Subcutaneous adipose tissue (tissue), 4 donors: Measurements from ENCODE around the gene UPK1B. TPM values are rescaled to one million over a fixed set of nuclear protein-coding genes. Genes with fewer than 3 reads are reported as not detected.

Experiments
- CTCF ChIP-seq: fragments of 450-650 bp; IDR thresholded peaks from one replicate; pipeline ENCODE4 v1.5.1; 2016; ENCODE audit warnings: low read depth, mild to moderate bottlenecking, control low read depth, antibody characterized with exemption, moderate library complexity
- total RNA-seq, 4 donors: library from RNA; depleted of rRNA; stranded (reverse); fragments of >200 nt; gene quantifications; one replicate each; pipeline ENCODE4 v1.1.0, GENCODE V29; 2016

Gene UPK1B
- total RNA-seq, 4 donors from 2014 or later: 0.65 TPM; not detected in 3

GRCh38 chr3:119205209-119205608, 31.8 kb downstream of the UPK1B start:
- no peak for TF ChIP-seq CTCF

DNA sequence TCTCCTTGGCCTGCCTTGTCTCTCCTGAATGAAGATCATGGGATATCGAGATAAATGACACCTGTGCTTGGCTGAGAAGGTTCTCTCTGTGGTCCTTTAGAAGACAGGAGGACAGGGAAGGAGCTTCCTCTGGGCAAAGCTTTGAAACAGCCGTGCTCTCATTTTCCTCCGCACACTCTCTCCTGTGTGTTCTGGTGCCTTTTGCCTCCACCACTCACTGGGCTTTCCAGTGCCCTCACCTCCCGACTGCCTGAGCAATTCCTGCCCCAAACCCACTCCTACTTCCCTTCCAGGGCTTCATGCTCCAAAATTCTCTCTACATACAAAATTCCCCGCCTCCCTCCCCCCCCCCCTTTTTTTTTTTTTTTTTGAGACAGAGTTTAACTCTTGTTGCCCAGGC, 32.3 kb downstream of the UPK1B start:
- TF ChIP-seq CTCF: no peak

GRCh38 chr3:119206611-119207511, 33.5 kb downstream of the UPK1B start:
- TF ChIP-seq CTCF: no peak

- no peak for TF ChIP-seq CTCF
Observed at GRCh38 chr3:119207512-119207875, 34.1 kb downstream of the UPK1B start.

- TF ChIP-seq CTCF: no peak
Observed at GRCh38 chr3:119211193-119211592, 37.8 kb downstream of the UPK1B start.

DNA sequence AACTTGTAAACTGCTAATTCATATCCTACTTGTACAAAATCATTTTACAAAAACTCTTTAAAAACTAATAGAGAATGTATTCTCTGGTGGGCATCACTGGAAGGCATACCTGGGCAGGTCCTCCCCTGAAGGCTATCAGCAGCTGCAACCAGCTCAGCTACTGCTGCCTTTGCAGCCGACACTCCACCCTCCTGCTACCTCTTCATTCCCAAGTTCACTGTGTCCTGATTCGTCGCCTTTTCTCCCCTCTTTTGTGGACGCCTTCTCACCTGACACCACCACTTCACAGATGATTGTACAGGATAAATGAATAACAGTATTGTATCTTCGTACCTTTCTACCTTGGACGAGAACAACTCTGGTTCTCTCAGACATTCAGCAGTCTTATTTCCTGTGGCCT, 38.4 kb downstream of the UPK1B start:
- TF ChIP-seq CTCF: no peak

DNA sequence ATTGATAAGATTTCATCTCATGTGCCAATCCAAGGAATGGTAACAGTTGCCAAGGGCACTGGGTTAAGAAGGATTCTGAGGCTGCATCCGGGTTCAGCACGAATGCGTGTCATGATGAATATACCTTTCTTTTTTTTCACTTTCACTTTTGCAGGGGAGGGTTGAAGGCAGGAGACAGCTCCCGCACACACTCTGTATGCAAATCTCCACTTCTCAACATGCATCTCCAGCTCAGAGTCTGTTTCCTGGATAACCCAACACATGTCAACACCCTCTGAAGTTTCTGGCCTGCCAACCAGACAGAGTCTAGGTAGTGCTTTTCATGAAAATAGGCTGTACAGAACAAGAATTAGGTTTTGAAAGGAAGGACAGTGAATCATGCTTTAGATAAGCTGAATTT, 45.7 kb downstream of the UPK1B start:
- no peak for TF ChIP-seq CTCF
